Measurements from ENCODE around the gene OPRM1.

The OPRM1 gene

GRCh38 chr6:154096316-154096715 is 57.3 kb downstream of the OPRM1 start:
- DNase-seq (ENCODE audit: low read depth) = no peak
- TF ChIP-seq CTCF (IDR thresholded peaks at IDR 0.05; ENCODE audit: low read length, missing control alignments) = no peak
- no peak overlapping the region for H3K4me3 ChIP-seq (replicated peaks; ENCODE audit: low read depth, low read length)

GRCh38 chr6:154096834-154097233 is 57.8 kb downstream of the OPRM1 start:
- TF ChIP-seq CTCF (IDR thresholded peaks at IDR 0.05; ENCODE audit: low read length, missing control alignments) = no peak
- H3K4me3 ChIP-seq (replicated peaks; ENCODE audit: low read depth, low read length) = no peak overlapping the region
- no peak for DNase-seq (ENCODE audit: low read depth)

- DNase-seq (ENCODE audit: low read depth) = no peak
- no peak for TF ChIP-seq CTCF (IDR thresholded peaks at IDR 0.05; ENCODE audit: low read length, missing control alignments)
- H3K4me3 ChIP-seq (replicated peaks; ENCODE audit: low read depth, low read length) = no peak overlapping the region
Observed at GRCh38 chr6:154099211-154099610, 60.2 kb downstream of the OPRM1 start.

- no peak for TF ChIP-seq CTCF (IDR thresholded peaks at IDR 0.05; ENCODE audit: low read length, missing control alignments)
- no peak overlapping the region for H3K4me3 ChIP-seq (replicated peaks; ENCODE audit: low read depth, low read length)
- DNase-seq (ENCODE audit: low read depth) = no peak
Observed at GRCh38 chr6:154106251-154106650, 67.2 kb downstream of the OPRM1 start.

- no peak for TF ChIP-seq CTCF (IDR thresholded peaks at IDR 0.05; ENCODE audit: low read length, missing control alignments)
- no peak overlapping the region for H3K4me3 ChIP-seq (replicated peaks; ENCODE audit: low read depth, low read length)
- DNase-seq (ENCODE audit: low read depth) = no peak
Observed at GRCh38 chr6:154111025-154111424, 72.0 kb downstream of the OPRM1 start.

GRCh38 chr6:154112181-154112809 is 73.3 kb downstream of the OPRM1 start:
- TF ChIP-seq CTCF (IDR thresholded peaks at IDR 0.05; ENCODE audit: low read length, missing control alignments) = no peak
- no peak overlapping the region for H3K4me3 ChIP-seq (replicated peaks; ENCODE audit: low read depth, low read length)
- no peak for DNase-seq (ENCODE audit: low read depth)

GRCh38 chr6:154113392-154113791 is 74.4 kb downstream of the OPRM1 start:
- no peak for DNase-seq (ENCODE audit: low read depth)
- H3K4me3 ChIP-seq (replicated peaks; ENCODE audit: low read depth, low read length) = no peak overlapping the region
- no peak for TF ChIP-seq CTCF (IDR thresholded peaks at IDR 0.05; ENCODE audit: low read length, missing control alignments)
